OCI-LY1 (cell line): Measurements from ENCODE around the gene TLR3.
"Not testable (repeated sequence)": the region's sequence is repeated elsewhere in the genome, so short reads cannot be mapped to it uniquely, and the experiment has no call there.

Experiments
- H2AFZ ChIP-seq: fragments of 200-600 bp; sonication (generic), shearing (Covaris generic); 2 replicates; pipeline ENCODE4 v1.6.0; 2014; ENCODE audit warnings: antibody characterized with exemption, mild to moderate bottlenecking, low read length
- H3F3A ChIP-seq: fragments of 200-600 bp; sonication (generic), shearing (Covaris generic); 2 replicates; pipeline ENCODE4 v1.6.0; 2014; ENCODE audit warnings: mild to moderate bottlenecking, antibody characterized with exemption, low read length, moderate library complexity; ENCODE audit not compliant: insufficient read depth
- H3K27ac ChIP-seq: fragments of 200-600 bp; sonication (generic); 2 replicates; pipeline ENCODE4 v1.5.1; 2014; ENCODE audit warnings: low read length, mixed run types, mild to moderate bottlenecking, low read depth; ENCODE audit not compliant: poor library complexity, severe bottlenecking
- H3K27me3 ChIP-seq: fragments of 200-600 bp; sonication (generic); 2 replicates; pipeline ENCODE4 v1.6.0; 2014; ENCODE audit warnings: antibody characterized with exemption, mild to moderate bottlenecking, low read length, moderate library complexity; ENCODE audit not compliant: insufficient read depth
- H3K36me3 ChIP-seq: fragments of 200-600 bp; sonication (generic); 2 replicates; pipeline ENCODE4 v1.6.1; 2014; ENCODE audit warnings: mild to moderate bottlenecking, antibody characterized with exemption, low read length, moderate library complexity, mixed read lengths; ENCODE audit not compliant: insufficient read depth
- H3K4me1 ChIP-seq: fragments of 200-600 bp; sonication (generic); 2 replicates; pipeline ENCODE4 v1.5.1; 2014; ENCODE audit warnings: mild to moderate bottlenecking, low read length, moderate library complexity; ENCODE audit not compliant: insufficient read depth, severe bottlenecking
- H3K4me2 ChIP-seq: fragments of 200-600 bp; sonication (generic), shearing (Covaris generic); 2 replicates; pipeline ENCODE4 v1.6.1; 2014; ENCODE audit warnings: low read length
- H3K4me3 ChIP-seq: fragments of 200-600 bp; sonication (generic); 2 replicates; pipeline ENCODE4 v1.5.1; 2014; ENCODE audit warnings: low read length, low read depth, mild to moderate bottlenecking, mixed read lengths; ENCODE audit not compliant: poor library complexity, severe bottlenecking
- H3K79me2 ChIP-seq: fragments of 200-600 bp; shearing (Covaris generic); 2 replicates; pipeline ENCODE4 v1.6.1; 2016; ENCODE audit warnings: mixed run types, low read length, mixed read lengths; ENCODE audit not compliant: insufficient read depth
- H3K9ac ChIP-seq: fragments of 200-600 bp; sonication (generic), shearing (Covaris generic); 2 replicates; pipeline ENCODE4 v1.6.1; 2014; ENCODE audit warnings: mild to moderate bottlenecking, low read length, mixed read lengths
- H3K9me2 ChIP-seq: fragments of 200-600 bp; sonication (generic), shearing (Covaris generic); 2 replicates; pipeline ENCODE4 v1.6.1; 2014; ENCODE audit warnings: low read depth, mild to moderate bottlenecking, low read length, mixed read lengths
- H3K9me3 ChIP-seq: fragments of 200-600 bp; shearing (Covaris generic); 2 replicates; pipeline ENCODE4 v1.6.1; 2014; ENCODE audit warnings: low read length, mixed read lengths
- H4K20me1 ChIP-seq: fragments of 200-600 bp; sonication (generic), shearing (Covaris generic); 2 replicates; pipeline ENCODE4 v1.6.0; 2016; ENCODE audit warnings: mild to moderate bottlenecking, low read length; ENCODE audit not compliant: insufficient read depth
- EZH2 ChIP-seq: fragments of 200-600 bp; sonication (generic), shearing (Covaris generic); IDR thresholded peaks from 2 replicates; pipeline ENCODE4 v1.8.0; 2017; ENCODE audit warnings: borderline replicate concordance, mixed run types, mild to moderate bottlenecking, antibody characterized with exemption, low read length, moderate library complexity, mixed read lengths
- TF ChIP-seq, protein P1 (sequence below): fragments of 200-600 bp; sonication (generic), shearing (Covaris generic); IDR thresholded peaks from 2 replicates; pipeline ENCODE4 v1.5.1; 2017; ENCODE audit warnings: mild to moderate bottlenecking, antibody characterized with exemption, low read length, moderate library complexity, mixed read lengths

The TLR3 gene

DNA sequence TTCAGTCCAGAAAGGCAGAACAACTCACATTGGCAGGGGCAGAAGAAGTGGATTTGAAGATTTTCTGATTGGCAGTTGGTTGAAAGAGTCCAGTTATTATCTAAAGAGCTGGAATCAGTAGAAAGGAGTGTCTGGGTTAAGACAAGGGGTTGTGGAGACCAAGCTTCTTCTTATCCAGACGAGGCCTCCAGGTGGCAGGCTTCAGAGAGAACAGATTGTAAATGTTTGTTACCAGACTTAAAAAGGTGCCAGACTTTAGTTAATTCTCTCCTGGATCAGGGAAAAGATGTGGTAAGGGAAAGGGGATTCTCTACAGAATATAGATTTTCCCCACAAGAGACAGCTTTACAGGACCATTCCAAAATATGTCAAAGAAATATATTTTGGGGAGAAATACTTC is 36.7 kb upstream of the TLR3 start:
- no peaks in the 10 kb centered on the region; the same call in 1 of the 2 replicates for H3K36me3 ChIP-seq
- no peak overlapping the region for H3K4me2 ChIP-seq
- no peaks in the 10 kb centered on the region for H3K9me2 ChIP-seq
- no peak overlapping the region for H3K9ac ChIP-seq
- H3K9me3 ChIP-seq, result no peaks in the 10 kb centered on the region
- no peak overlapping the region for H2AFZ ChIP-seq
- no peak overlapping the region for H3K27ac ChIP-seq
- H3F3A ChIP-seq, result no peaks in the 10 kb centered on the region
- peaks cover 3% of the 10 kb centered on the region; the same call in 1 of the 2 replicates for H3K27me3 ChIP-seq
- H3K79me2 ChIP-seq, result no peaks in the 10 kb centered on the region
- no peak for TF ChIP-seq EZH2
- TF ChIP-seq, protein P1, sequence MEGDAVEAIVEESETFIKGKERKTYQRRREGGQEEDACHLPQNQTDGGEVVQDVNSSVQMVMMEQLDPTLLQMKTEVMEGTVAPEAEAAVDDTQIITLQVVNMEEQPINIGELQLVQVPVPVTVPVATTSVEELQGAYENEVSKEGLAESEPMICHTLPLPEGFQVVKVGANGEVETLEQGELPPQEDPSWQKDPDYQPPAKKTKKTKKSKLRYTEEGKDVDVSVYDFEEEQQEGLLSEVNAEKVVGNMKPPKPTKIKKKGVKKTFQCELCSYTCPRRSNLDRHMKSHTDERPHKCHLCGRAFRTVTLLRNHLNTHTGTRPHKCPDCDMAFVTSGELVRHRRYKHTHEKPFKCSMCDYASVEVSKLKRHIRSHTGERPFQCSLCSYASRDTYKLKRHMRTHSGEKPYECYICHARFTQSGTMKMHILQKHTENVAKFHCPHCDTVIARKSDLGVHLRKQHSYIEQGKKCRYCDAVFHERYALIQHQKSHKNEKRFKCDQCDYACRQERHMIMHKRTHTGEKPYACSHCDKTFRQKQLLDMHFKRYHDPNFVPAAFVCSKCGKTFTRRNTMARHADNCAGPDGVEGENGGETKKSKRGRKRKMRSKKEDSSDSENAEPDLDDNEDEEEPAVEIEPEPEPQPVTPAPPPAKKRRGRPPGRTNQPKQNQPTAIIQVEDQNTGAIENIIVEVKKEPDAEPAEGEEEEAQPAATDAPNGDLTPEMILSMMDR, result peak; percentile 29; the same call in 1 of the 2 replicates
- no peak overlapping the region for H3K4me3 ChIP-seq
- H4K20me1 ChIP-seq, result no peaks in the 10 kb centered on the region
- no peaks in the 10 kb centered on the region for H3K4me1 ChIP-seq

DNA sequence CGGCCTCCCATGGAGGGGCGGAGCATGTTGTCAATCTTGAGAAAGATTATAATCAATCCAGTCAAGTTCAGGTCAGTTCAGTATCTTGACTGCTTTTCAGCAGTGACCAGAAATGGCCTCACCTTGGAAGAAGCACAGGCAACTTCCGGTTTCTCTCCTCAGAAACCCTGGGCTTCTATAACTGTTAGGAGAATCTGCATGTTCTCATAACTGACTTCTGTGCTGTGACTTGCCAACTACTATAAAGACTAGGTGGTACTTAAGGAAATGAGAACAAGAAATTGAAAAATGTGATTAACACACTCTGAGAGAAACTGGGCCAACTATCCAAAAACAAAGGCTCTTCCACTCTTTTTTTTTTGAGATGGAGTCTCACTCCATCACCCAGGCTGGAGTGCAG is 35.9 kb upstream of the TLR3 start:
- Histone ChIP-seq H3K9me3 (no peaks in the 10 kb centered on the region), H3F3A (no peaks in the 10 kb centered on the region)

DNA sequence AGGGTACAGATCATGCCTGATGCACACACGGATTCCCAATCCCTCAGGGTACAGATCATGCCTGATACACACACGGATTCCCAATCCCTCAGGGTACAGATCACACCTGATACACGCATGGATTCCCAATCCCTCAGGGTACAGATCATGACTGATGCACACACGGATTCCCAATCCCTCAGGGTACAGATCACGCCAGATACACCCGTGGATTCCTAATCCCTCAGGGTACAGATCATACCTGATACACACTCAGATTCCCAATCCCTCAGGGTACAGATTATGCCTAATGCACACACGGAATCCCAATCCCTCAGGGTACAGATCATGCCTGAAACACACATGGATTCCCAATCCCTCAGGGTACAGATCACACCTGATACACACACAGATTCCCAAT is 34.3 kb upstream of the TLR3 start:
- not testable (repeated sequence) for H3K4me1 ChIP-seq, H3K9me2 ChIP-seq, H4K20me1 ChIP-seq, H3K4me2 ChIP-seq, H2AFZ ChIP-seq, H3K27ac ChIP-seq, H3K36me3 ChIP-seq, H3K79me2 ChIP-seq, H3K9ac ChIP-seq, H3K4me3 ChIP-seq, H3K9me3 ChIP-seq, H3K27me3 ChIP-seq, H3F3A ChIP-seq

More for the DNA sequence above, 35.9 kb upstream of the TLR3 start:
- H3K9me2 ChIP-seq, result no peaks in the 10 kb centered on the region
- no peak overlapping the region for H3K4me3 ChIP-seq
- no peak for TF ChIP-seq EZH2
- no peaks in the 10 kb centered on the region for H4K20me1 ChIP-seq
- H3K27ac ChIP-seq, result no peak overlapping the region
- H3K27me3 ChIP-seq, result peaks cover 3% of the 10 kb centered on the region; the same call in 1 of the 2 replicates
- no peaks in the 10 kb centered on the region for H3K4me1 ChIP-seq
- H3K9ac ChIP-seq, result no peak overlapping the region
- H2AFZ ChIP-seq, result no peak overlapping the region
- H3K79me2 ChIP-seq, result no peaks in the 10 kb centered on the region
- no peak overlapping the region for H3K4me2 ChIP-seq
- H3K36me3 ChIP-seq, result no peaks in the 10 kb centered on the region; the same call in 1 of the 2 replicates

GRCh38 chr4:186036976-186037581 is 31.9 kb upstream of the TLR3 start:
- Histone ChIP-seq H3K27me3 (peaks cover 3% of the 10 kb centered on the region; the same call in 1 of the 2 replicates), H3K4me2 (no peak overlapping the region)
- no peak for TF ChIP-seq EZH2
- TF ChIP-seq, protein P1, result no peak

More at GRCh38 chr4:186036976-186037581, 31.9 kb upstream of the TLR3 start:
- Histone ChIP-seq H3K9me3 (no peaks in the 10 kb centered on the region), H3K9me2 (no peaks in the 10 kb centered on the region), H3F3A (no peaks in the 10 kb centered on the region), H3K27ac (no peak overlapping the region), H3K79me2 (no peaks in the 10 kb centered on the region), H3K9ac (no peak overlapping the region), H3K36me3 (no peaks in the 10 kb centered on the region), H4K20me1 (no peaks in the 10 kb centered on the region), H2AFZ (no peak overlapping the region), H3K4me1 (no peaks in the 10 kb centered on the region), H3K4me3 (no peak overlapping the region)
